Heart left ventricle (tissue), 13 donors: Measurements from ENCODE around the gene TRIP11.

Experiments used
- POLR2A ChIP-seq, 2 donors: fragments of 450-650 bp; IDR thresholded peaks; one replicate each; pipeline ENCODE4 v1.6.1; 2017; ENCODE audit warnings: antibody characterized with exemption in 2 of 2, mild to moderate bottlenecking in 2 of 2, moderate library complexity in 2 of 2
- TF ChIP-seq, protein P1 (sequence below), 12 donors: fragments of 200-600 bp; sonication (generic) in 4 of 12; IDR thresholded peaks; one replicate each; pipeline versions ENCODE4 v1.5.0 to v1.8.0; 2018 to 2022; ENCODE audit warnings: antibody characterized with exemption in 12 of 12, mild to moderate bottlenecking in 5 of 12
- donor health status: ischemic (EF 13 %, LVEDD 7.1; RV severe dilation, severe dysfunction).
- donor health status: DM: no; HTN: yes; CAD: no.
- donor health status: DM: no; HTN: no; CAD: no.
- donor health status: ischemic (EF 25% LVEDD 6.9; RV normal size, moderate dysfunction).
- donor health status: ischemic (EF 25% LVEDD 5.7; RV mildly dilated, moderate dysfunction).
- donor health status: ischemic (EF 35%, LVEDD 5.7; RV mildly dilated, moderate dysfunction).
- donor health status: nonischemic (EF 11% LVEDD 7.7; RV severe dilation, severe dysfunction).
- donor health status: DM: yes; HTN: yes; CAD: no.
- donor health status: PGD.
- donor health status: ischemic (EF 29% LVEDD 5.4; RV normal size, mild dysfunction).
- donor health status: nonischemic (EF 23%, LVEDD 6.1; RV moderate dilation, normal function).

DNA sequence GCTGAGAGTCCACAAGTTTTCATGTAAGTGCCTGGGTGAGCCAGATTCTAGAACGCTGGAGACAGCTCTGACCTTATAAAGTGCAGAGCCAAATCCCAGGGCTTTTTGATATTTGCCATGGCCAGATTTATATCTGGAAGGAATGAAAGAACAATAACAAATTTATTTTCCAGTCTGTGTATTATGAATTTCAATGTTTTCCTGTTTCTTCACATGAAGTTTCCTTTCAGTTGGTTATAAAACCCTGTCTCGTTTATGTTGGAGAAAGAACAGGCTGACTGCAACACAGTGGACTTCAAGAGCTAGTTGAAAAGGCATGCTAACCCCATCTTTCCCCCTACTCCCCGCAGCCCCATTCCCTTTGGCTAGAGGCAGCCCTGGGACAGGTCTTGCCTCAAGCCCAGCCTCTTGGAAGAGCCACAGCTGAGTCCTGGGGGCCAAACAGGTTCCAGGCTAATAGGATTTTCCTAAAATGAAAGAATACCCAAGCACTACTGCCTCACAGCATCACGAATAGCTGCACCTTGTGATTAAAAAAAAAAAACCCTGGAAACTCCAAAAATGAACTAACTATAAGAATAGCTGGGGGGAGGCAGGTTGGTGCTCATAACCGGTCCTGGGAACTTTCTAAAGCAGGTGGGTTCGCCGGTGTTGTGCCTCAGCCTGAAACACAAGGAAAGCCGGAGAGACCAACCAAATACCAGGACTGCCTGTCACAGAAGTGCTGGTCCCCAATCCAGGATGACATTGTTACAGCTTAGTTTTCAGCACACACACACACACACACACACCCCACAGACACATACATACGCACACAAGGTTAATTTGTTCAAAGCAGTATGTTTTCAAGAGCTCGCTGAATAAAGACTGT is 93.9 kb downstream of the TRIP11 start:
- no peak for TF ChIP-seq POLR2A (IDR thresholded peaks at IDR 0.05)
- TF ChIP-seq, protein P1, sequence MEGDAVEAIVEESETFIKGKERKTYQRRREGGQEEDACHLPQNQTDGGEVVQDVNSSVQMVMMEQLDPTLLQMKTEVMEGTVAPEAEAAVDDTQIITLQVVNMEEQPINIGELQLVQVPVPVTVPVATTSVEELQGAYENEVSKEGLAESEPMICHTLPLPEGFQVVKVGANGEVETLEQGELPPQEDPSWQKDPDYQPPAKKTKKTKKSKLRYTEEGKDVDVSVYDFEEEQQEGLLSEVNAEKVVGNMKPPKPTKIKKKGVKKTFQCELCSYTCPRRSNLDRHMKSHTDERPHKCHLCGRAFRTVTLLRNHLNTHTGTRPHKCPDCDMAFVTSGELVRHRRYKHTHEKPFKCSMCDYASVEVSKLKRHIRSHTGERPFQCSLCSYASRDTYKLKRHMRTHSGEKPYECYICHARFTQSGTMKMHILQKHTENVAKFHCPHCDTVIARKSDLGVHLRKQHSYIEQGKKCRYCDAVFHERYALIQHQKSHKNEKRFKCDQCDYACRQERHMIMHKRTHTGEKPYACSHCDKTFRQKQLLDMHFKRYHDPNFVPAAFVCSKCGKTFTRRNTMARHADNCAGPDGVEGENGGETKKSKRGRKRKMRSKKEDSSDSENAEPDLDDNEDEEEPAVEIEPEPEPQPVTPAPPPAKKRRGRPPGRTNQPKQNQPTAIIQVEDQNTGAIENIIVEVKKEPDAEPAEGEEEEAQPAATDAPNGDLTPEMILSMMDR (IDR thresholded peaks at IDR 0.05): no peak
